Gastroesophageal sphincter (tissue), 3 donors: ENCODE measurements around the gene KMT5C.

Experiments used
- CTCF ChIP-seq, 4 experiments: fragments of 200-600 bp in 2 of 4; fragments of 450-650 bp in 2 of 4; sonication (generic) in 1 of 4; IDR thresholded peaks; one replicate each; pipeline ENCODE4 v1.5.1; 2017 to 2019; ENCODE audit warnings: antibody characterized with exemption in 4 of 4, mild to moderate bottlenecking in 2 of 4, moderate library complexity in 2 of 4
- EP300 ChIP-seq: sonication (generic); formaldehyde crosslinking; IDR thresholded peaks from one replicate; pipeline ENCODE4 v1.6.1; 2017; ENCODE audit warnings: antibody characterized with exemption, mild to moderate bottlenecking
- POLR2AphosphoS5 ChIP-seq: sonication (generic); formaldehyde crosslinking; IDR thresholded peaks from one replicate; pipeline ENCODE4 v1.6.1; 2017; ENCODE audit warnings: antibody characterized with exemption

- no peak for TF ChIP-seq EP300
- TF ChIP-seq CTCF (IDR thresholded peaks at IDR 0.05): no peak
- TF ChIP-seq POLR2AphosphoS5: no peak
These were observed 27.1 kb downstream of the KMT5C start for GRCh38 chr19:55366790-55367189.
